ENCODE results near the gene P2RY6.
A peak's percentile ranks its signal among the peaks of the same experiment; 100 is the strongest.

DNA sequence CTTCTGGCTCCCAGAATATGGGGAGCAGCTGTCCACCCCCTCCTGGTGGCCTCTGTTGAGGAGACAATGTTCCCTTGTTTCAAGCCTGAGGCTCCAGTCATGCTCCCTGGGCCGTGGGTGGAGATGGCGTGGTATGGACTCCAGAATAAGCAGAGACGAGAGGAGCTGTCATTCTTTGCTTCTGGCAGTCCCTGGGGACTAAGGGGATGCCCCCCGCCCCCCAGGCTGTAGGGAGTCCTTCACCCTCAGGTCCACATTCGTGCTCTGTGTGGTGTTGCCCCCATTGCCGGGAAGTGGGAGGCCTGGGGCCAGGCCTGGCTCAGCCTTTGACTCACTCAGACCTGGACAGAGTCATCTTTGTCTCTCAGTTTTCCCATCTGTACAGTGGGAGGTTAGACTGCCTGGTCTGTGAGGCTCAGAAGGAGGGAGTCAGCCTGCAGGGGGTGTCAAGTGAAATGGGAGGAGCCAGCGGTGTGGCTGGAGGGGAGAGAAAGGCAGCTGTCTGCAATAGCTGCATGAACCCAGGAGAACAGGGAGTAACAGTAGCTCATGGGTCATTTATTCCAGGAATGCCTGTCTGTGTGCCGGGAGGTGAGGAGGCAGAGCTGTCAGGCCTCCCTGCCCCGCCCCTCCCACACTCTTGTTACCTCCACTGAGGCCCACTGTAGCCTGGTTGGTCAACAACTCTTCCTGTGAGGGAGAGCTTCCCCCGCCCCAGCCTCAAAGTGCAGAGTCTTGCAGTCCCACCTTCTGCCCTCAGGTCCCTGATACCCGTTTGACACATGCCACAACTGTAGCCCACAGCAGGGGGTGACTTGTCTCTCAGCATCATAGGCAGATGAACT lies 42.2 kb downstream of the P2RY6 start:
- TF ChIP-seq REST (IDR thresholded peaks at IDR 0.05; ENCODE audit: low read depth) = no peak
- no peak for TF ChIP-seq TCF12 (IDR thresholded peaks at IDR 0.05; ENCODE audit: low read depth)
- TF ChIP-seq, protein P1, sequence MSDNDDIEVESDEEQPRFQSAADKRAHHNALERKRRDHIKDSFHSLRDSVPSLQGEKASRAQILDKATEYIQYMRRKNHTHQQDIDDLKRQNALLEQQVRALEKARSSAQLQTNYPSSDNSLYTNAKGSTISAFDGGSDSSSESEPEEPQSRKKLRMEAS (IDR thresholded peaks at IDR 0.05) = no peak
- TF ChIP-seq TAF1 (IDR thresholded peaks at IDR 0.05; ENCODE audit: low read depth) = no peak
- no peak for TF ChIP-seq YY1 (IDR thresholded peaks at IDR 0.05; ENCODE audit: low read depth)
- no peak for TF ChIP-seq CREB1 (IDR thresholded peaks at IDR 0.05; ENCODE audit: low read depth)
- TF ChIP-seq EP300 (IDR thresholded peaks at IDR 0.05; ENCODE audit: borderline replicate concordance) = 0 out of 2 replicates have a peak, but pooled peaks have one; percentile 12
- no peak for TF ChIP-seq EGR1 (IDR thresholded peaks at IDR 0.05)
- TF ChIP-seq, protein P2, sequence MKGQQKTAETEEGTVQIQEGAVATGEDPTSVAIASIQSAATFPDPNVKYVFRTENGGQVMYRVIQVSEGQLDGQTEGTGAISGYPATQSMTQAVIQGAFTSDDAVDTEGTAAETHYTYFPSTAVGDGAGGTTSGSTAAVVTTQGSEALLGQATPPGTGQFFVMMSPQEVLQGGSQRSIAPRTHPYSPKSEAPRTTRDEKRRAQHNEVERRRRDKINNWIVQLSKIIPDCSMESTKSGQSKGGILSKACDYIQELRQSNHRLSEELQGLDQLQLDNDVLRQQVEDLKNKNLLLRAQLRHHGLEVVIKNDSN (IDR thresholded peaks at IDR 0.05) = no peak

All from Ishikawa (cell line).